Right forelimb (tissue), 1 donor: ENCODE measurements around the gene ZBTB26.
A peak's percentile ranks its signal among the peaks of the same experiment; 100 is the strongest.

ENCODE experiments used
- DNase-seq: peaks from one replicate; pipeline ENCODE4 v3.0.0-alpha.2; 2018

ZBTB26 gene

GRCh38 chr9:122931226-122932121 is at the start of gene ZBTB26:
Gene ZBTB26, minus strand, starts transcription at chr9:122931512. Its CDS starts 11,578 bp downstream, at chr9:122919934.
- DNase-seq, result peak; percentile 93

- no peak for DNase-seq
These were observed 47.3 kb upstream of the ZBTB26 start for GRCh38 chr9:122978601-122979000.

GRCh38 chr9:122975196-122975595 is 43.9 kb upstream of the ZBTB26 start:
- no peak for DNase-seq

GRCh38 chr9:122961139-122961538 is 29.8 kb upstream of the ZBTB26 start:
- DNase-seq, result no peak

- DNase-seq, result no peak
These were observed 24.6 kb upstream of the ZBTB26 start for GRCh38 chr9:122955961-122956360.

GRCh38 chr9:122954253-122954691 is 23.0 kb upstream of the ZBTB26 start:
- no peak for DNase-seq

GRCh38 chr9:122951056-122951455 is 19.7 kb upstream of the ZBTB26 start:
- DNase-seq, result no peak

GRCh38 chr9:122950263-122950662 is 19.0 kb upstream of the ZBTB26 start:
- no peak for DNase-seq

- DNase-seq, result no peak
These were observed 18.4 kb upstream of the ZBTB26 start for GRCh38 chr9:122949696-122950095.

- no peak for DNase-seq
These were observed 17.0 kb upstream of the ZBTB26 start for GRCh38 chr9:122948313-122948712.

GRCh38 chr9:122946461-122947005 is 15.2 kb upstream of the ZBTB26 start:
- DNase-seq, result no peak

GRCh38 chr9:122944960-122945888 is 13.9 kb upstream of the ZBTB26 start:
- DNase-seq, result no peak

- no peak for DNase-seq
These were observed 10.4 kb upstream of the ZBTB26 start for GRCh38 chr9:122941582-122942234.

- DNase-seq, result peak; percentile 98
These were observed 9.7 kb upstream of the ZBTB26 start, which contains the start of gene RABGAP1 for GRCh38 chr9:122940749-122941581. Gene RABGAP1, plus strand, starts transcription at chr9:122941020. Its CDS starts 16,040 bp downstream, at chr9:122957060.

- no peak for DNase-seq
These were observed 9.1 kb upstream of the ZBTB26 start for GRCh38 chr9:122940454-122940748.

- no peak for DNase-seq
These were observed 8.3 kb upstream of the ZBTB26 start for GRCh38 chr9:122939601-122940000.

GRCh38 chr9:122936883-122937282 is 5.6 kb upstream of the ZBTB26 start:
- DNase-seq, result no peak

- no peak for DNase-seq
These were observed 5.2 kb upstream of the ZBTB26 start for GRCh38 chr9:122936464-122936863.

- DNase-seq, result no peak
These were observed 629 bp downstream of the ZBTB26 start for GRCh38 chr9:122930541-122931225.

GRCh38 chr9:122929796-122930354 is 1.4 kb downstream of the ZBTB26 start:
- no peak for DNase-seq

GRCh38 chr9:122923947-122924346 is 7.4 kb downstream of the ZBTB26 start:
- DNase-seq, result no peak
